GDM1 (cell line): Measurements from ENCODE around the gene TNFRSF6B.
"Not testable (repeated sequence)": the region's sequence is repeated elsewhere in the genome, so short reads cannot be mapped to it uniquely, and the experiment has no call there.

Source experiments
- DNase-seq: peaks from one replicate; lab custom pipeline; 2025; lab: John Stamatoyannopoulos, UW

Gene TNFRSF6B

DNA sequence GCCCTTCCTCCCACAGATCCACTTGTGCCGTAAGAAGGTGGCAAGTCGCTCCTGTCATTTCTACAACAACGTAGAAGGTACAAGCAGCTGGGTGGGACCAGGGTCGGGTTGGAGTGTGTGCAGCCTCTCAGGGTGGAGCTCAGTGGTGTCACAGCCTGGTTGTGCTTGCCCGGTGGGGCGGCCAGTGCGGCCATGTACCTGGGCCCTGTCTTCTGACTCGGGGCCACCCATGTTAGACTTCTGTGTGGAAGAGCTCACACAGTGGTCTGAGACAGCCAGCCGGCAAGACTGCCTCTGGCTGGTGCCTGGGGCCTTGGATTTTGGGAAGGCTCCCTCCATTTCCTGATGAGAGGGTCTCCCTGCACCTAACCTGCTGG is 33.7 kb upstream of the TNFRSF6B start:
- no peak for DNase-seq

DNA sequence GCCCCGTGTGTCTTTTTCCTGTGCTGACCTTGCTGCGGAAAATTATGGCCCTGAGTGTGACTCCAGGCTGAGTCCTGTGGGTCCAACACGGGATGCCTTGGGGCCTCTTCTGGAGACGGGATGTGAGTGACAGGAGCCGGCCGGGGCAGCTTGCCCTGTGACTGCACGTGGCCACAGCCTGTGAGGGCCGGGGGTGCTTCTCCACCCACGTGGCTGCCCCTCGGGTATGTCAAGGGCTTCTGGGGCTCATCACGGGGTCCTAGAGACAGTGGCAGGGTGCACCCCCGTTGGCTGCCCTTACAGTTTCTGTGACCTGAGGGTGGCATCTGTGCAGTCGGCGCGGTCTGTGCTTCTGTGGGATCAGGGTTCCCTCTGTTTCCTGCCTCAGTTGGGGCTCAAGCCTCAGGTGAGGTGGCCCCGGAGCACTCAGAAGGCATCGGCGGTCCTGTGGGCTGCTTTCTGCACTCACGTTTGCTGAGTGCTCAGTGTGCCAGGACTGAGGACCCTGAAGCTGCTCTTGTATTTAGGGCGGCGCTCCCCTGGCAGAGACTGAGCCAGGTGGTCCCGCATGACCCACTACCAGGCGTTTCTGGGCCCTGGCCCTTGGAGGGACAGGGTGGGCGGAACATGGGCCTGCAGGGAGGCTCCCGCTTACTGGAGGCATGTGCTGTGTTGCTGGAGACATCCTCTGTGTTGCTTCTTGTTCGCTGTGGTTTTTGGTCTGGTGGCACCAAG is 33.0 kb upstream of the TNFRSF6B start:
- DNase-seq: no peak

DNA sequence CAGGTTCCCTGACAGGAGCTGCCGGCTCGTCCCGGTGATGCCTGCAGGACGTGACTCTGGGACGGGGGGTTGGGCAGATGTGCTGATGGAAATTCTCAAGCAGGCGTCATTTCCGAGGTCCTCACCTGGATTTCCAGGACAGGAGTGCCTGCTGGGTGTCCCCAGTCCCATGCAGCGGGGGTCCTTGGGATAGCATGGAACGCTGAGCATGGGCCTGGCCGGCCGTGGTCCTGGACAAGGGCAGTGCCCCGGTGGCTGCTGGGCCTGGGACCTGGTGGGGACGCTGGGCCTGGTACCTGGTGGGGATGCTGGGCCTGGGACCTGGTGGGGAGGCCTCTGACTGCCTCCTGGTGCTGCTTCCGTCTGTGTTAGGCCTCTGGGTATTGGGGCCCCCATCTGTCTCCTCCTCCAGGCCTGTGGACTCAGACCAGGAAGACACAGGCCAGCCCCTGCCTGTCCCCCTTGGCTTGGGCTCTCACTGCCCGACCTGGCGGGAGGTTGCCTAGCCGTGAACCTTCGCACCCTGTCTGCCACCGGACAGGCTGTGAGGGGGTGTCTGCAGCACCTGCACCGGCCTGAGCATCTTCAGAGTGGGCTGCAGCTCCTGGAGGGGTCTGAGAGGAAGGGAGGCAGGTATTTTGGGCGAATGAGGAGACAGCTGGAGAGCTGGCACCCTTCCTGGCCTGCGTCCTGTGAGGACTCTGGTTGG is 32.2 kb upstream of the TNFRSF6B start:
- DNase-seq: no peak

DNA sequence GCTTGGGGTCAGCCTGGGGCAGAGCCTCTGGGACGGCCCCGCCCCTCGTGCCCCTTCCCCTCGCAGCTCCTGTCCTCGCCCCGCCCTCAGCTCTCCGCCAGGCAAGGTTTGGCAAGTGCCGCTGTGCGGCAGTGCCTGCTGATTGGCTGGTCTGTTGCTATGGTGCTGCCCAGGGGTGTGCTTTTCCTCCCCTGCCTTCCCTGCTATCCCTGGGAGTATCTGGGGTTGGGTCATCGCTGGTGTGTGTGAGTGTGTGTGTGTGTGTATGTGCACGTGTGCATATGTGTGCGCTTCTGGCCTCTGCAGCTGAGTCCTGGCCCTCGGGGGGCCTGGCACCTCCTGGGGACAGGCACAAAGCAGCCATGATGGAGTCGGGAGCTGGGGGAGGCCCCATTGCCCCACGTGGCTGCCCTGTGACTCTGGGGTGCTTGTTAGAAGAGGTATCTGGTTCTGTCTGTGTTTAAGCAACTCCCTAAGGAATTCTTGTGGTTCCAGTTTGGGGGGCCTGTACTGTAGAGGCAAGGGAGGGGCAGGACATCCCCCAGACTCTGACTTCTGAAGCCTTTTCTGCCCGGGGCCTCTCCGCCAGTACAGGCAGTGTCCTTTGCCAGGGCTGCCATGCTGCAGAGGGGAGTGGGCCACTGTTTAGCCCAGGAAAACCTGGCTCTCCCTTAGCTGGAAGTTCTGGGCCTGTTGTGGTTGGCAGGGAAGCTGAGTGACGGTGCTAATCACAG is 31.4 kb upstream of the TNFRSF6B start:
- DNase-seq: no peak

DNA sequence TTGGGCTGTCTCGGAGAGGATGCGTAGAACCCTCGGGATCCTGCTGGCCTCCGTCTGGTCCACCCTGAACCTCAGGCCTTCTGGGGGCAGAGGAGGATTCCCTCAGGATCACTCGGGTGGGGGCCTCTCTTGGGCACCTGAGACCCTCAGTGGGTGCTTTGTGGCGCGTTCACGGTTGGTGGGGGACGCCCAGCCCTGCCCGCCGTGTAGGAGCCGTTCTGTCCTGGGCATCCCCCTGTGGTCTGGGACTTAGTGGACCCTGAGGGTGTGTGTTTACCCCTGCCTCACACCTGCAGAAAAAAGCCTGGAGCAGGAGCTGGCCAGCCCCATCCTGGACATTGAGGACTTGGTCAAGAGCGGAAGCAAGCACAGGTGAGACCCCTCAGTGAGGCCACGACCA is 30.7 kb upstream of the TNFRSF6B start:
- DNase-seq: no peak

DNA sequence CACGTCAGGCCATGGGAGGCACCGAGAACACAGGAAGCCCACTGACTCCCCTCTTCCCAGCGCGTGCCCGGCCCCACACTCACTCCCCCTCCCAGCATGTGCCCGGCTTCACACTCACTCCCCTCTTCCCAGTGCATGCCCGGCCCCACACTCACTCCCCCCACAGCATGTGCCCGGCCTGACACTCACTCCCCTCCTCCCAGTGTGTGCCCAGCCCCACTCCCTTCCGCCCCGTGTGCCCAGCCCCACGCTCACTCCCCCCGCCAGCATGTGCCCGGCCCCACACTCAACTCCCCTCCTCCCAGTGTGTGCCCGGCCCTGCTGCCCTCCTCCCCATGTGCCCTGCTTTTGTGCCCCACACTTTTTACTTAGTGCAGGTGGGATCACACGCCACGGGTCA is 28.6 kb upstream of the TNFRSF6B start:
- no peak for DNase-seq

DNA sequence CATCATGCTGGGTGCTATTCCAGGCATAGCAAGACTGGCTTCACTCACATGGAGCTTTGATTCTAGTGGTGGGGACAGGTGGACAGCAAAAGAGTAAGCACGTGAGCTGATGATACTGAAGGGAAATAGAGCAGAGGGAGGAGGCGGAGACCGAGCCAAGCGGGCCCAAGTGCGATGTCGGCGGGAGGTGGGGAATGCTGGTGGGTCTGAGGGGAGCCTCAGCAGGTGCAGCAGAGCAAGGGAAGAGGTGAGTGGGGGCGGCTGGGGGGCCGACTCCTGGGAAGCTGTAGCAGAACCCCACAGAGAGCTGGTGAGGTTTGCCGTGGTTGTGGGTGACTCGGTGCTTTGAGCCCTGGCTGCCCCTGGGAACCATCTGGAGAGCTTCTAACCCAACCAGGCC is 28.1 kb upstream of the TNFRSF6B start:
- DNase-seq: no peak

DNA sequence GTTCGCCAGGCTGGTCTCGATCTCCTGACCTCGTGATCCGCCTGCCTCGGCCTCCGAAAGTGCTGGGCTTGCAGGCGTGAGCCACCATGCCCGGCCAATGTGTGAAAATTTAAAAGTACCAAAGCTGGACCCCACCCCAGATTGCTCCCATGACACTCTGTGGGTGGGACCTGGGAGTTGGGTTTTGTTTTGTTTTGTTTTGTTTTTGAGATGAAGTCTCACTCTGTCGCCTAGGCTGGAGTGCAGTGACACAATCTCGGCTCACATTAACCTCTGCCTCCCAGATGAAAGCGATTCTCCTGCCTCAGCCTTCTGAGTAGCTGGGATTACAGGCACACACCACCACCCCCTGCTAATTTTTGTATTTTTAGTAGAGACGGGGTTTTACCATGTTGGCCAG is 24.8 kb upstream of the TNFRSF6B start:
- DNase-seq: not testable (repeated sequence)

DNA sequence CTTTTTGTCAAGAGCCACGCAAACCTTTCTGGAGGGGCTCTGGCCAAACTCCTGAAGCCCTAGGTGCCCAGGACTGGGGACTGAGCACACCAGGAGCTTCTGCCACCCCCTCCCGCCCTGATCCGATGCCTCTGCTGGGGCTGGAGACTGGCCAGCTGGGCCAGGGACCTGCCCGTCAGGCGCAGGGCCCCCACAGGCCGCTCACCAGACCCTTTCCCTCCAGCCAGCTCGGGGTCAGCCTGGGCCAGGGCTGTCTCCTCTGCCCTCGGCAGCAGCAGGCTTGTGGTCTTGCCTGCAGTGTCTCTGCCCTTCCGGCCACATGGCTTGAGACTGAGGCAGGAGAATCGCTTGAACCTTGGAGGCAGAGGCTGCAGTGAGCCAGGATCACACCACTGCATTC is 23.8 kb upstream of the TNFRSF6B start:
- no peak for DNase-seq

DNA sequence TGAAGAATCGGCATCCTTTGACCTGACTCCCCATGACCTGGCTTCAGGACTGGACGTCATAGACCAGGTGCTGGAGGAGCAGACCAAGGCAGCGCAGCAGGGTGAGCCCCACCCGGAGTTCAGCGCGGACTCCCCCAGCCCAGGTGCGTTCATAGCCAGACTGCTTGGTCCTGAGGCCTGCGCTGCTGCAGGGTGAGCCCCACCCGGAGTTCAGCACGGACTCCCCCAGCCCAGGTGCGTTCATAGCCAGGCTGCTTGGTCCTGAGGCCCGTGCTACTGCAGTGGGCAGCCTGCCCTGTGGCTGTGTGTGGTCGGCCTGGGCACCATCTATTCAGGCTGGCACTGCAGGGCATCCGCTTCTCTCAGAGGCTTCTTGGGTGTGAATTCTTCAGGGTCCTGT is 22.5 kb upstream of the TNFRSF6B start:
- DNase-seq: no peak

DNA sequence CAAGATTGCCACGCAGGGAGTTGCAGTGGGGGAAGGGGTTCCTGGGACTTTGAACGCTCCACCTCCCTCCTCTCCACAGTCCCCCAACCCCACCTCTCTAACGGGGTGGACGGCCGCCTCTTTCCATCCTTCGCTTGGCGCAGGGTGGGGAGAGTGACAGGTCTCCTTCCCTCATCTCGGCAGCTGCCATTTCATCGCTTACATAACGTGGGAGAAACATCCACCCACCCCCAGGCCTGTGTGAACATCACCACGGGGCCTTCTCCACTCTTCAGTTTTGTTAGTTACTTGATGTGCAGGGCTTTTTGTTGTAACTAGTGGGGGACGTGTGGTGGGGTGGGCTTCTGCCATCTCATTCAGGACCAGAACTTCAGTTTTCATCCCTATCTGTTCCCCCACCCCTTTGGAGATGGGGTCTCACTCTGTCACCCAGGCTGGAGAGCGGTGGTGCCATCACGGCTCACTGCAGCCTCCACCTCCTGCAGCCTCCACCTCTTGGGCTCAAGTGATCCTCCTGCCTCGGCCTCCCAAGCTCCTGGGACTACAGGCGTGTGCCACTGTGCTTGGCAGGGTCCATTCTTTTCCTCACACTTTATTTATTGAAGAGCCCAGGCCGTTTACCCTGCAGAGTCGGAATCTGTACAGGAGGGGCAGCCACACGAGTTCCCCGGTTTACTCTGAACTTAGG is 20.6 kb upstream of the TNFRSF6B start:
- no peak for DNase-seq

DNA sequence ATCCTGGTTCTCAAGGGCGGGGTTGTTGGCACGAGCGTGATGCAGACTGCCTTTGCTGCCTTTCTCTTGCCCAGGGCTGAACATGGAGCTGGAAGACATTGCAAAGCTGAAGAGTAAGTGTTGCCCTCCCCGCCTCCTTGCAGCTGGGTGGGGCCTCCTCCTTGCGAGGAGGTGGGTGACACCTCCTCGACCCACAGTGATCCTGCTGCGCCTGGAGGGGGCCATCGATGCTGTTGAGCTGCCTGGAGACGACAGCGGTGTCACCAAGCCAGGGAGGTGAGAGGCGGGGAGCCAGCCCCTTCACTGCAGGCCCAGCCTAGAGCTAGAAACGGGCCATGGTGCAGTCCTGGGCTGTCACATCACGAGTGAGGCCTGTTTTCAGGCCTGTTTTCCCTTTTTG is 18.4 kb upstream of the TNFRSF6B start:
- no peak for DNase-seq

DNA sequence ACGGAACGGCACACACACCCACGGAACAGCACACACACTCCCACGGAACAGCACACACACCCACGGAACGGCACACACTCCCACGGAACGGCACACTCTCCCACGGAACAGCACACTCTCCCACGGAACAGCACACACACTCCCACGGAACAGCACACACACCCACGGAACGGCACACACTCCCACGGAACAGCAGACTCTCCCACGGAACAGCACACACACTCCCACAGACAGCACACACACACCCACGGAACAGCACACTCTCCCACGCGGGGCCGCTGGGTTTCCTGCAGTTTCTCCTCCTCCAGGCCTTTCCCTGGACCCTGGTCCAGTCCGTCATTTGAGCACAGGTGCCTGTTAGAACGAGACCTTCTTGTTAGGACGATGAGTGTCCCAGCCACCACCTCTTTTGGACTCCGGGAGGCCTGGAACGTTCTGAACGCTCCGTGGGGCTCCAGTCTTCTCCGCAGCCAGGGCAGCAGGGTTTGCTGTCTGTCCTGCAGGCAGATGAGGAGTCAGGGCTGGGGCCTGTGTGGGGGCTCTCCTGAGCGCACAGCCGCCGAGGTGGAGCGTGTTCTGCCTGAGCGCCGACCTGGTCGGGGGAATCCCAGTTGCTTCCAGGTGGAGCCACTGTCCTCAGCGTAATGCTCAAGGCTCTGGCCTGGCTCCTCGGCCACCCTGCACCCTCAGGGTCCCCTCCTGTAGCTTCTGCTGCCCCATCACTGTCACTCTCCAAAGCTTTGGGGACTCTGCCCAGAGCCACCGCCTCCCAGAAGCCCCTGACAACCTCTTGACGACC is 17.6 kb upstream of the TNFRSF6B start:
- no peak for DNase-seq

DNA sequence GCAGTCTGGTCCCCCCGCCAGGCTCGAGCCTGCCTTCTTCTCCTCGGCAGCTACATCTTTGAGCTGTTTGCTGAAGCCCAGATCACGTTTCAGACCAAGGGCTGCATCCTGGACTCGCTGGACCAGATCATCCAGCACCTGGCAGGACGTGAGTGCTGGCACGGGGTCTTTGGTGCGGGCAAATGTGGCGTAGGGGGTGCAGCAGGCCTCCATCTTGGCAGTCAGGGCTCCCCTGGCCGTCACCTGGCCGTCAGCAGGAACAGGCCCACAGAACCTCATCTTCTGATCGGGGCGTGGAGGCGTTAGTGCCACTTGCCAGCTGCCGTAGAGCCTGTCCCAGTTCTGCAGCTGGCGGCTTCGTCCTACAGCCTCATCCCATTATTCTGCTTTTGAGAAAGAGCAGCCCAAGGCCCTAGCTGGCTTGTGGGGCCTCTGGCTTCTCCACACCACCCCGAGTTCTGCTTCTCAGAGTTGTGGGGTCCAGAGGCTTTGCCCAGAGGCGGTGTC is 16.6 kb upstream of the TNFRSF6B start:
- DNase-seq: no peak

DNA sequence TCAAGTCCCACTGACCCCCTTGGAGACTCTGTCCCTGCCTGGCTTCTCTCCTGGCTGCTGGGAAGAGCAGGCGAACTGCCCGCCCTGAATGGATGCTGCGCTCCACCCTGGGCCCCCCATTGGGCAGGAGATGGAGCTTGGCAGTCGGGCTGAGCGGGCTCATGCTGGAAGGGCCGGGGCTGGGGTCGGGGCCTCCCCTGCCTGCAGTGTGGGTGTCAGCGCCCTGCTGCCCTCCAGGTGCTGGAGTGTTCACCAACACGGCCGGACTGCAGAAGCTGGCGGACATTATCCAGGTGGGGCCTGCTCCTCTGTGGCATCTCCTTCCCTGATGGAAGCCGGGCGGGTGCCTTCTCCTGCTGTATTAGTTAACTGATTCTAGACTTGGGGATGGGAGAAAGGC is 16.0 kb upstream of the TNFRSF6B start:
- no peak for DNase-seq

DNA sequence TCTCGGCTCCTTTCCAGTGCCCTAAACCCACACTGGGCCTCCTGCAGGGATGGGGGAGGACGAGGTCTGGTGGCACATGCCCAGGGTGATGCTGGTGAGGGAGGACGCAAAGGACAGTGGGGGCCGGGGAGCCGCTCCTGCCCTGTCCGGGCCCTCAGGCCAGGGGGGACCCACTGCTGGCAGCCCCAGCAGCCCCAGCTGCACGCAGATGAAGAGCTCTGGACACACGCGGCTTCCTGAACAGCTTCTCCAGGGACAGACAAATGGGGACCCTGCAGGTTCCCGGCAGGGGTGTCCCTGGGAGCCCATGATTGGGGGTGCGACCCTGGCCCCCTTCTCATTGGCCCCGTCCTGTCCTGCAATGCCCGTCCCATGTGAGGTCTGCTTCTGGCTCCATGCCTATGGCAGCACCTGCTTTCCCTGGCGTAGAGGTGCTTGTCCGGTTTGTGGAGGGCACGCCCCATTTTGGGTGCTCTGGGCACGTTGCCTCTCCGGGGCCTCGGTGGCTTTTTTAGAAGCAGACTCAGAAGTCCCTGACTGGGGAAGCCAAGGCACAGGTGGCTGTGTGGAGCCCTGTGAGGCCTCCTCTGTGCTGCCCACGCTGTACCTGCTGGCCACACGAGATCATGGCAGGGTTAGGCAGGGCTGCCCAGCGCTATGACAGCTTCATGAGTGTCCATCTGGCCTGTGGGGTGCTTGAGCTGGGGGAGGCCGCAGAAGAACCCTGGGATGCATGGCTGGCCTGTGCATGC is 15.4 kb upstream of the TNFRSF6B start:
- DNase-seq: no peak

DNA sequence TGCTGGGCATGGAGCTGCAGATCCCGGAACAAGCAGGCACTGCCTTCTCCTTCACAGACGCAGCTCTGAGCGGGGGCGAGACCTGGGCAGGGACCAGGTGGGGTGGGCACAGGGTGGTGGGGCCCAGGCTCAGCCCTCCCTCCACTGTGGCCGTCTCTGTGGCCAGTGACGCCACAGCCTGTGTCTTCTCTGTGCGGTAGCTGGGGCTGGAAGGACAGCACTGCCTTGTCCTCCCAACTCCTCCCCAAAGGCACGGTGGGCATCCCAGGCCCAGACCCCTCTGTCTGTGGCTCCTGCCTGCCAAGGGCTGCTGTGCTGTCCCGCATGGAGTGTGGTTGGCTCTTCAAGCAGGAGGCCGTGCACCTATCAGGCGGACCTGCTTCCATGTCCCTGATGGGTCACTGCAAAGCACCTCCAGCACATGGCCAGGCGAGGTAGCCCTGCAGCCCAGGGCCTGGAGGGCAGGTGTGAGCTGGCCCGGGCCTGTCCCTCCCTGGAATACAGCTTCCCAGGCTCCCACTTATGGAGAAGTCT is 14.8 kb upstream of the TNFRSF6B start:
- DNase-seq: peak; percentile 11

DNA sequence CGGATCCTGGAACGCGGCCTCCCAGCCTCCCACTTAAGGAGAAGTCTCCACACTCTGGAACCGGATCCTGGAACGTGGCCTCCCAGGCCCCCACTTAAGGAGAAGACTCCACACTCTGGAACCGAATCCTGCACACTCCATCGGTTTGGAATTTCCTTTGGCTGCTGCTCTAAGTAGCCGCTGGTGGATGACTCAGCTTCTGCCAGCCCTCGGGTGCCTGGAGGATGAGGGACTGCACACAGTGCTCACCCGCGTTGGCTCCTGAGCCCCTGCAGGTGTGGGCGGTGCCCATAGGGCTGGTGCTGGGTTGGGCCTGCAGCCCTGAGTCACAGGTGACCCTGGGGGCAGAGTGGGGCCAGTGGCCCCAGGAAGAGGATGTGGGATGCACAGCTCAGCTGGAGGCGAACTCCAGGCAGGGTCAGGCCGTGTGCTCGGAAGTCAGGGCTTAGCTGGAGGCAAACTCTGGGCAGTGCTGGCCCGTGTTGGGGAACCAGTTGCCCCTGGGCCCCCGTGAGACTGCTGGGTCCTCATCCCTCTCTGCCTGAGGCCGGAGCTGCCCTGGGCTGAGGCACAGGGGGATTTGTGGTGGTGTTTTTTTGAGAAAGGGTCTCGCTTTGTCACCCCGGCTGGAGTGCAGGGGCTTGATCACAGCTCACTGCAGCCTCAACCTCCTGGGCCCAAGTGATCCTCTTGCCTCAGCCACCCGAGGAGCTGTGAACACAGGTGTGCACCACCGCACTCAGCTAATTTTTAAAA is 13.9 kb upstream of the TNFRSF6B start:
- DNase-seq: no peak

DNA sequence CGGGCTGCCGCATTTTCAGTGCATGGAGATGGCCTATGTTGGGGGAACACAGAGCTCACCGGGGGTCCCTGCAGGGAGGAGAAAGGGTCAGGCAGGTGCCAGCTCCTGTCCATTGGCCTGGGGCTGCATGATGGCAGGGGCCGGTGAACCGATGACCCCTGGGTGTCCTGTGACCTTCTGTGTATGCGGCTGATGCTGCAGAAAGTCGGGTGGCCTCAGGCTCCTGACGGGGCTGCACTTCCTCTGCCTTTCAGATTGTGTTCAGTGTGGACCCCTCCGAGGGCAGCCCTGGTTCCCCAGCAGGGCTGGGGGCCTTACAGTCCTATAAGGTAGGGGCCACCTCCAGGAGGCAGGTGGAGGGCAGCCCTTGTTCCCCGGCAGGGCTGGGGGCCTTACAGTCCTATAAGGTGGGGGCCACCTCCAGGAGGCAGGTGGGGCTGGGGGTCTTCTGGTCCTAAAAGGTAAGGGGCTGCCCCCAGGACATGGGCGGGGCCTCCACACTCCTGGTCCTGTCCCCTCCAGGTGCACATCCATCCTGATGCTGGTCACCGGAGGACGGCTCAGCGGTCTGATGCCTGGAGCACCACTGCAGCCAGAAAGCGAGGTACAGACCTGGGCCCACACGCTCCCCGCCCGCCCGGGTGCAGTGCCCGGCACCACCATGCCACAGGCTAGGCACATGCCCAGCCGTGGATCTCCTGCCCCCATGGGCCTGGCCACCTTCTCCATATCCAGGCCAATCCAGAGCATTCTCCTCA is 11.0 kb upstream of the TNFRSF6B start:
- no peak for DNase-seq
